Stimulated activated CD8-positive, alpha-beta memory T cell treated with anti-CD3 and anti-CD28 coated beads, Interleukin-15, amount 100 ng/mL, for 48 hours (primary cell): ENCODE results near the gene RUSC2.
"Not testable (repeated sequence)": the region's sequence is repeated elsewhere in the genome, so short reads cannot be mapped to it uniquely, and the experiment has no call there.

ENCODE experiments used
- DNase-seq, 2 donors: peaks; one replicate each; pipeline ENCODE4 v3.0.0-alpha.2; 2020; ENCODE audit warnings: low read depth in 2 of 2

The RUSC2 gene

GRCh38 chr9:35523556-35523955, 33.6 kb downstream of the RUSC2 start:
- DNase-seq: not testable (repeated sequence)

GRCh38 chr9:35526087-35526801, 36.3 kb downstream of the RUSC2 start:
- DNase-seq: no peak

GRCh38 chr9:35529161-35529823, 39.4 kb downstream of the RUSC2 start:
- no peak for DNase-seq

- no peak for DNase-seq
Observed at GRCh38 chr9:35533398-35533797, 43.5 kb downstream of the RUSC2 start.

- DNase-seq: not testable (repeated sequence)
Observed at GRCh38 chr9:35534921-35535320, 45.0 kb downstream of the RUSC2 start.

- no peak for DNase-seq
Observed at GRCh38 chr9:35537913-35538312, 48.0 kb downstream of the RUSC2 start.

GRCh38 chr9:35538361-35539234, 48.7 kb downstream of the RUSC2 start:
- DNase-seq: no peak
